BJ (cell line): ENCODE data around the gene PXK. TPM values are rescaled to one million over a fixed set of nuclear protein-coding genes. Genes with fewer than 3 reads are reported as not detected.
A peak's percentile ranks its signal among the peaks of the same experiment; 100 is the strongest.

Experiments used
- CTCF ChIA-PET: fragments of 350-600 bp; formaldehyde crosslinking; extraction: SDS; loops from one replicate; lab custom pipeline; 2021; ENCODE audit warnings: antibody characterized with exemption, inconsistent platforms; lab: Yijun Ruan, JAX
- POLR2A ChIA-PET: fragments of 300-600 bp; sonication (Branson Sonifier 250); formaldehyde crosslinking; extraction: SDS; loops from one replicate; lab custom pipeline; 2021; ENCODE audit warnings: antibody characterized with exemption; lab: Charles Lee
- DNase-seq: peaks from one replicate; pipeline ENCODE4 v3.0.0-alpha.2; 2011; ENCODE audit warnings: low read depth
- H3K27me3 ChIP-seq: 2 replicates; pipeline ENCODE4 v1.6.0; 2011; ENCODE audit warnings: low read length; ENCODE audit not compliant: control insufficient read depth, insufficient read depth
- H3K36me3 ChIP-seq: 2 replicates; pipeline ENCODE4 v1.5.1; 2011; ENCODE audit warnings: low read length; ENCODE audit not compliant: control insufficient read depth, insufficient read depth
- H3K4me3 ChIP-seq: 2 replicates; pipeline ENCODE4 v1.5.1; 2011; ENCODE audit warnings: low read depth, mild to moderate bottlenecking, control low read depth, low read length
- CTCF ChIP-seq: IDR thresholded peaks from 2 replicates; pipeline ENCODE4 v1.5.1; 2011; ENCODE audit warnings: low read depth, mild to moderate bottlenecking, control low read depth, inconsistent platforms, low read length, moderate library complexity; ENCODE audit not compliant: insufficient read depth
- polyA plus RNA-seq: library from polyadenylated mRNA; depleted of rRNA; stranded (reverse); fragments of >200 nt; gene quantifications from 2 replicates; pipeline ENCODE4 v1.2.3, GENCODE V29; 2011

Gene PXK
- polyA plus RNA-seq, 1 experiment = 36.4 TPM

DNA sequence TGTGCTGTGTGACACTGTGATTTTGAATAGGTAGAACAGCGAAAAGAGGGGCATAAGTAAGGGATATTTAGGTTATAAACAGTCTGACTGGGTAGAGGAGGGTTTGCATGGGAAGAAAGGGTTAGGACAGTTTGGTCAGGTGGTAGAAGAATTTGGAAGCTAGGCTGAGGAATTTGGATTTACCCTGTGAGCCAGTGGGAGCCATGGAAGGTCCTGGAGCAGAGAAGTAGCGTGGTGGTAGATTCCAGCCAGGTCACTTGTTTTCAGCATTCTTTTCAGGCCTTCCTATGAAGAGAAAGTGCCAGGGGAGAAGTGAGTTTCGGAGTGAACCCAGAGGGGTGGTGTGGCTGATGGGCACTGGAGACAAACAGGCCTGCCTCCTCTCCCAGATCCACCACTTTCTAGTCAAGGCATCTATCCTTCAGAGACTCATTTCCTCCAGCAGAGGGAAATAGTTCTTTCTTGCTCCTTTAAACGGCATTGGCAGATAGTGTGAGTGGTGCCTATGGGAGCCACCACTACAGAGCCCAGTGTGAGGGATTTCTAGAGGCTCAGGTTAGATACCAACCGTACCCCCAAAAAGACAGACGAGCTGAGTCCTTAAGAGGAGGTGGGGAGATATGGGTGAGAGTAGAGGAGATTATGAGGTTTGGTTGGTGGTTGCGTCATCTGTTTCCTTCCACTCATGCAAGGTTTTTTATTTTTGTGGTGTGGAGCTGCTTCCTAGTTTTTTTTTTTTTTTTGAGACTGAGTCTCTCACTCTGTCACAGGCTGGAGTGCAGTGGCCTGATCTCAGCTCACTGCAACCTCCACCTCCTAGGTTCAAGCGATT, 21.2 kb downstream of the PXK start:
- ChIA-PET CTCF (interaction anchor here (1.0 to 1.1 kb wide), 2 partner anchors 11 to 19 kb away, joined by 3 read pairs; no protein-coding TSS in a partner anchor), POLR2A (no interaction called here)
- DNase-seq = no peak
- Histone ChIP-seq H3K4me3 (no peak overlapping the region), H3K36me3 (no peaks in the 10 kb centered on the region), H3K27me3 (no peaks in the 10 kb centered on the region)
- TF ChIP-seq CTCF = peak; percentile 19; the same call in 1 of the 2 replicates

DNA sequence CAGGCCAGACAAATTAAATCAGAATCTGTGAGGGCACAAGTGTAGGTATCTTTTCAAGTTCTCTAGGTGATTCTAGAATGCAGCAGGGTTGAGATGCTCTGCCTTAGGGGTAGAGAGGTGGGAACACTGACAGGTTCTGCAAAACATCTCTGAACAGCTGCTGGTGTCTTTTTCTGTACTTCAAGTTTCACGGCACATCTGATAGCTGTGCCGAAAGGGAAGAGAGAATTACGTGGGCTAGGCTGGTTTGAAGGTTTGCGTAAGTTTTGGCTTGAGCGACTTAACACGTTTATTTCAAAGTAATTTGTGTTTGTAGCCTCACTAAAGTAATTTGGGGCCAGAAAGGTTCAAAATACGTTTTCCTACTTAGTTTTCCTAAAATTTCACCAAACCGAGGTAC, 22.5 kb downstream of the PXK start:
- ChIA-PET CTCF (no interaction called here), POLR2A (no interaction called here)
- Histone ChIP-seq H3K4me3 (no peak overlapping the region), H3K27me3 (no peaks in the 10 kb centered on the region), H3K36me3 (no peaks in the 10 kb centered on the region)
- DNase-seq = no peak
- no peak for TF ChIP-seq CTCF

DNA sequence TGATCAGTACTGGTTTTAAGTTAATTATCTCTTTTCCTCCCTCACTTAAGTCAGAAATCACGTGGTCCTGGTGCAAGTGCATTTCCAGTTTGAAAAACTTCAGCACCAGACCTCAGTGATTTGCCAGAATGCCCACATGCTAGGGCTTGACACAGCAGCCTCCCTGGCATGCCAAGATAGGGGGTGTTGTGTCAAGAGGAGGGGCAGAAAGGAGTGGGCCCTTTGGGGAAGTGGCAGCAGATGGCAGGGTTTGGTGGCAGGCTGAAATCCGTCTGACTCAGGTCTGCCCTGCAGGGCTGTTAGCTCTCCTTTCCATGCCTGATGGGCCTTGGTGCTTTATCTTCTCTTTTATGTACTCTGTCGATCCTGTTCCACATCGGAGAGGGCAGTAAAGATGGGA, 23.4 kb downstream of the PXK start:
- CTCF ChIA-PET = no interaction called here

GRCh38 chr3:58357402-58357801, 24.7 kb downstream of the PXK start:
- POLR2A ChIA-PET = no interaction called here
- no peaks in the 10 kb centered on the region for H3K36me3 ChIP-seq
- H3K4me3 ChIP-seq = no peak overlapping the region
- CTCF ChIA-PET = interaction anchor here (0.6 kb wide), 1 partner anchor 10 kb away, joined by 3 read pairs; no protein-coding TSS in a partner anchor
- no peak for TF ChIP-seq CTCF
- H3K27me3 ChIP-seq = no peaks in the 10 kb centered on the region
- DNase-seq = no peak

More for the DNA sequence above, 23.4 kb downstream of the PXK start:
- Histone ChIP-seq H3K4me3 (no peak overlapping the region), H3K36me3 (no peaks in the 10 kb centered on the region), H3K27me3 (no peaks in the 10 kb centered on the region)
- no peak for TF ChIP-seq CTCF
- POLR2A ChIA-PET = no interaction called here
- DNase-seq = no peak

DNA sequence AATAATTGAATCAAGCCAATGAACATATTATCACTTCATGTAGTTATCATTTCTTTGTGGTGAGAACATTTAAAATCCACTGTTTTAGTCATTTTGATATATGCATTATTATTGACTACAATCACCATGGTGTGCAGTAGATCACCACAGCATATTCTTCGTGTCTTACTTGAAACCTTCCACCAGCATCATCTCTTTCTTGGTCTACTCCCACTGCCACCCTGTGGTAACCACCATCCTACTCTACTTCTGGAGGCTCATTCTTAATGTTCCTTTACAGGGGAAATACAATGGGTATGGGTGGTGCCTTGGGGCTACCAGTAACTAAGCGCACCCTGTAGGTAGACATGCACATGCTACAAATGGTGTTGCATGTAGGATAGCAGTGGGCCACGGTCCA, 25.4 kb downstream of the PXK start:
- no peak for TF ChIP-seq CTCF
- CTCF ChIA-PET = interaction anchor here (0.6 kb wide), 1 partner anchor 11 kb away, joined by 3 read pairs; no protein-coding TSS in a partner anchor
- POLR2A ChIA-PET = no interaction called here
- DNase-seq = no peak
- no peak overlapping the region for H3K4me3 ChIP-seq
- H3K27me3 ChIP-seq = no peaks in the 10 kb centered on the region
- H3K36me3 ChIP-seq = no peaks in the 10 kb centered on the region
